Measurements from ENCODE around the gene VNN1.
"Not testable (repeated sequence)": the region's sequence is repeated elsewhere in the genome, so short reads cannot be mapped to it uniquely, and the experiment has no call there.

Gene VNN1

DNA sequence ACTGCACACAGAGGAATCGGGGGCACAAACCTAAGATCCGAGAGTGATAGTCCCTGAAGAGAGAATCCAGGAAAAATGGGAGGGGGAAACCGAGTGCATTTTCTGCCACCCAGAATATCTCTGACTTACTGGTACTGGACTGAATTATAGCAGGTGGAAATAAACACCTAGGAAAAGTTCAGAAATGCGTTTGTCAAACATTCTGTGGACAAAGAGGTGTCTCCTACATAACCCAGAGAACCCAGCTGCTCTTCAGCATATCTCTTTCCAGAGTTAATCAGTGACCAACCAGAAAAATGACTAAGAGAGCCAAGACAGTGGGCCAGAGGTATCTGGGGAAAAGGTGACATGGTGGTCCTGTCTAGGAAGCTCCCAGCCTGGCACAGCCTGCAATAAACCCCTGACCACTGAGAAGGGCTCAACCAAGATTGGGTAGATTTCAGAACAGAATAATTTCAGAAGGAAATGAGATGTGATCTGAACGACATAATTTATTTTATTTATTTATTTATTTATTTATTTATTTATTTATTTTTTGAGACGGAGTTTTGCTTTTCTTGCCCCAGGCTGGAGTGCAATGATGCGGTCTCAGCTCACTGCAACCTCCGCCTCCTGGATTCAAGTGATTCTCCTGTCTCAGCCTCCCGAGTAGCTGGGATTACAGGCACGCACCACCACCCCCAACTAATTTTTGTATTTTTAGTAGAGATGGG is 6.0 kb upstream of the VNN1 start:
- no peak for DNase-seq (ENCODE audit: low read depth)

DNA sequence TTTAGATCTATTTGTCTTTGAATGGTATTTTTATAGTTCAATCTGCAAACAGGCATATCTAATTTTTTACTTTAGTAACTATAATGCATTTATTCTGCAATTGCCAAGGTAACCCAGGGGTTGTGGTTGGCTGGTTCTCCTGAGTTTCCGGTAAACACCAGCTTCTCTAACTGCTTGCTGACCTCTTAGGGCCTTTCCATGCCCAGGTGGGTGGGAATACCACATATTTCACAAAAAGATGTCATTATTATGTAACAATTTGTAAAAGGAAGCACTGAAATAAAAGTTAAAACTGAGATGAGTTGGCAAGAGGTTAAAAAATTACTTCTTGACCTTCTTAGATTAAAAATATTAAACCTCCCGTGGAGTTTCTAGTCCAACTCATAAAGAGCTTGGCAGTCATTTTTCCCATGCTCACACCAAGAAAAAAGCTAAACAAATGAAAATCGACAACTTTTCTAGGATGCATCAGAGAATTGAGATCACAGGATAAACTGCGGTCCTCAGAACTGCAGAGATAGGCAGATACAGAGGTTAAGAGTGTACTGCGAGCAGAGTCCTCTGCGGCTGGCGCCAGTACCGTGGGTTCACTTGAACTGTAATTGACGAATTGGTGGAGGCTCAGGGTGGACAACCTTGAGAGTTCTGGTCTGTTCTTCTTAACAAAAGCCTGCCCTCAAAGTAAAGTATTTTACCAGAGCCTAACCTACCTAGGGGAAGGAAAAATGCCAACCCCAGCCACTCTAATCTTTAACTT is 2.2 kb upstream of the VNN1 start:
- no peak for DNase-seq (ENCODE audit: low read depth)

- DNase-seq (ENCODE audit: low read depth) = no peak
These were observed 1.3 kb upstream of the VNN1 start for GRCh38 chr6:132715204-132715603.

GRCh38 chr6:132714160-132714559 is 305 bp upstream of the VNN1 start:
- no peak for DNase-seq (ENCODE audit: low read depth)

DNA sequence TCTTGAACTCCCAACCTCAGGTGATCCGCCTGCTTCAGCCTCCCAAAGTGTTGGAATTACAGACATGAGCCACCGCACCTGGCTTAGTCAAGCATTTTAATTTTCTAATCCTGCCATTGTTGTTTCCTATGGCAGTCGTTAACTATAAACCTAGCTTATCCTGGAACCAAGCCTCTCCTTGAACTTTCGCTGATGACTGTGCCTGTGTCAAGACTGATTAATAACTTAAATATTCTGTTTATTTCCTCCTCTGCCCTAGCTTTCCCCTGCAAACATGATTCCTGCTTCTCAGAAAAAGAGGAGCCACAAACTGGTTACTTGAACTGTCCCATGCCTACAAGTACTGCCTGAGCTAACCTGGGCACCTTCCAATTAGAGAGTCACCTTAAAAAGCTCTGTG is 1.5 kb downstream of the VNN1 start:
- DNase-seq (ENCODE audit: low read depth) = no peak

DNA sequence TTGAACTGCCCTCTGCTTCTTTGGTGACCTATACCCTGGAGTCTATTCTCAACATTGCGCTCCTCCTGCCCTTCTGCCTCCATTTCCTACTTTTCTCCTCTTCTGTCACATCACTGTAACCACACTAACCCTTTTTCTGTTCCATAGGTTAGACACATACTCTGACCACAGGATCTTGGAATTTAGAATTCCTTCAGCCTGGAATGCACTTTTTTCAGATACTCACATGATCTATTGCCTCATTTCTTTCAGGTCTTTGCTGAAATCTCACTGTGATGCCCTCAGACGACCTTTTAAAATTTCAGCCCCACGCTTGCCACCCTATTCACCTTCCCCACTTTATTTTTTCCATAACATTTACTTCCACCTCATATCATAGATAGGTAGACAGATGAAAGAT is 5.1 kb downstream of the VNN1 start:
- no peak for DNase-seq (ENCODE audit: low read depth)

DNA sequence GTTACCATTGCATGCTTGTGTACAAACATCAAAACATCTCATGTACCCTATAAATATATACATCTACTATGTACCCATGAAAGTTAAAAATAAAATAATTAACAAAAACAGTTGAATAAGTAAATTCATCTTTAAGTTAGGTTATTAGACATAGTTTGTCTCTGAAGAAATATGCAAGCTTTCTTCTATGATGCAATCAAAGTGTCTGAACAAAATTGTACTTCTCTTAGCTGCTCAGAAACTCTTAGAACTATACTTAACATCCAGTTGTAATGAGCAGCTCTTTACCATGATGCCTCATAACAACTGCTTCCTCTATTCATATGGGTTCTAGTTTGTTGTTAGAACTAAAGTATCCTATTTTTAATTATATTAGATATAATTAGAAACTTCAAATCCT is 5.9 kb downstream of the VNN1 start:
- DNase-seq (ENCODE audit: low read depth) = no peak

- DNase-seq (ENCODE audit: low read depth) = not testable (repeated sequence)
These were observed 7.1 kb downstream of the VNN1 start for GRCh38 chr6:132706756-132707155.

DNA sequence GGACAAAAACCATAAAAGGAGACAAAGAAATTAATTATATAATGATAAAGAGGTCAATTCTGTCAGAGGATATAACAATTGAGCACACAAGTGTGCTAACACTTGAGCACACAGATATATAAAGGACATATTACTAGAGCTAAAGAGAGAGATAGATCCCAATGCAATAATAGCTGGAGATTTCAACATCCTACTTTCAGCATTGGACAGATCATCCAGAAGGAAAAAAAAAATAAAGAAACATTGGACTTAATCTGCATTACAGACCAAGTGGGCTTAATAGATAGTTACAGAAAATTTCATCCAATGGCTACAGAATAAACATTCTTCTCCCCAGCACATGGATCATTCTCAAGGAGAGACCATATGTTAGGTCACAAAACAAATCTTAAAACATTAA is 9.9 kb downstream of the VNN1 start:
- no peak for DNase-seq (ENCODE audit: low read depth)

- no peak for DNase-seq (ENCODE audit: low read depth)
These were observed 15.2 kb downstream of the VNN1 start for GRCh38 chr6:132698608-132699007.

- no peak for DNase-seq (ENCODE audit: low read depth)
These were observed 18.1 kb downstream of the VNN1 start for GRCh38 chr6:132695773-132696172.

- DNase-seq (ENCODE audit: low read depth) = no peak
These were observed 20.4 kb downstream of the VNN1 start for GRCh38 chr6:132693478-132693877.

GRCh38 chr6:132690678-132691077 is 23.2 kb downstream of the VNN1 start:
- DNase-seq (ENCODE audit: low read depth) = no peak

DNA sequence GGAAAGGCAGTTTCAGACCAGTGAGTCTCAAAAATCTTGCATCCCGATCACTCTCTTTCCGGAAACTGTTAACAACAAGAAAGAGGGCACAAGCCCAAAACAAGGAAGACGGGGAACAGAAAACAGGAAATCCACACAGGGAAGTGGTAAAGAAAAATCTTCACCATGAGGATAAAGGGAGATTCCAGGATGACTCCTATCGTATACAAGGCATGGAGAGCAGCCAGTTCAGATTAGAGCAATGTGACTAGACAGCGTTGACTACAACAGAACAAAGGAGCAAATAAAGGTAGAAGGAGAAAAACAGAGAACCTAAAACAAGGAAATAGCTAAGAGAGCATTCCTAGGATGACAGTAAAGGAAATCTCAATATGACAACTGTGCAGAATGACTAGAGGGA is 26.5 kb downstream of the VNN1 start:
- no peak for DNase-seq (ENCODE audit: low read depth)

GRCh38 chr6:132686531-132686930 is 27.3 kb downstream of the VNN1 start:
- DNase-seq (ENCODE audit: low read depth) = no peak

- no peak for DNase-seq (ENCODE audit: low read depth)
These were observed 28.8 kb downstream of the VNN1 start for GRCh38 chr6:132685009-132685408.

DNA sequence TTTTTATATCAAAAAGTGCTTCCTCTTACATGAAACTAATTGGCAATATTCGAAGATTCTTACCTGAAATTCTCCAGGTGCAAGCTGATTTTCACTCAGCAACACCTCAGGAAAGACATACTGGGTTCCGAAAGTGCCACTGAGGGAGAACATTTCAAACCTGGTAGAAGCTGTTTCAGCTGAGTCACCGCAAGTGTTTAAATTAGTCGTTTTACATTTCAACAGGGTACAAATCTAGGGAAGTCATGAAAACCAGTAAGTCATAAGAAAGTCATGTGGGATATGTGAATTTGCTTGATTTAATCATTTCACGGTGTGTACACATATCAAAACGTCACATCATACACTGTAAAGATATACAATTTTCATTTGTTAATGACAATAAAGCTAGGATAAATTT is 29.6 kb downstream of the VNN1 start:
- DNase-seq (ENCODE audit: low read depth) = no peak

- no peak for DNase-seq (ENCODE audit: low read depth)
These were observed 30.3 kb downstream of the VNN1 start for GRCh38 chr6:132683543-132683942.

- DNase-seq (ENCODE audit: low read depth) = not testable (repeated sequence)
These were observed 34.8 kb downstream of the VNN1 start for GRCh38 chr6:132679094-132679493.

GRCh38 chr6:132675749-132676148 is 38.1 kb downstream of the VNN1 start:
- no peak for DNase-seq (ENCODE audit: low read depth)

- no peak for DNase-seq (ENCODE audit: low read depth)
These were observed 38.9 kb downstream of the VNN1 start for GRCh38 chr6:132675002-132675401.

DNA sequence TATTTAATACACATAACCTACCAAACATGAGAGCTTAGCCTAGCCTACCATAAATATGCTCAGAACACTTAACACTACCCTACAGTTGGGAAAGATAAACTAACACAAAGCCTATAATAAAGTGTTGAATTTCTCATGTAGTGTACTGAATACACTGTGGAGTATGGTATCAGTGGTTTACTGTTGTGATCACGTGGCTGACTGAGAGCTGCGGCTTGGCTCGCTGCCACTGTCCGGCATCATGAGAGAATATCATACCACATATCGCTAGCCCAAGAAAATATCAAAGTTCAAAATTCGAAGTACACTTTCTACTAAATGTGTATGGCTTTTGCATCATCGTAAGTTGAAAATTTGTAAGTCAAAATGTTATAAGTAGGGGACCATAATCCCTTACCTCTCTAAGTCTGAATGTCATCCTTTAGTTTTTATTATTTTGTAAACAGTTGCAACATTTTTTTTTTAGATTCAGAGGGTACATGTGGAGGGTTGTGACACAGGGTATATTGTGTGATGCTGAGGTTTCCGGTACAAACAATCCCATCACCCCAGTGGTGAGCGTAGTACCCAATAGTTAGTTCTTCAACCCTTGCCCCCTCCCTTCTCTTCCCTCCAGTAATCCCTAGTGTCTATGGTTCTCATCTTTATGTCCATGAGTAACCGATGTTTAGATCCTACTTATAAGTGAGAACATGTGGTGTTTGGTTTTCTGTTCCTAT is 40.3 kb downstream of the VNN1 start:
- no peak for DNase-seq (ENCODE audit: low read depth)

DNA sequence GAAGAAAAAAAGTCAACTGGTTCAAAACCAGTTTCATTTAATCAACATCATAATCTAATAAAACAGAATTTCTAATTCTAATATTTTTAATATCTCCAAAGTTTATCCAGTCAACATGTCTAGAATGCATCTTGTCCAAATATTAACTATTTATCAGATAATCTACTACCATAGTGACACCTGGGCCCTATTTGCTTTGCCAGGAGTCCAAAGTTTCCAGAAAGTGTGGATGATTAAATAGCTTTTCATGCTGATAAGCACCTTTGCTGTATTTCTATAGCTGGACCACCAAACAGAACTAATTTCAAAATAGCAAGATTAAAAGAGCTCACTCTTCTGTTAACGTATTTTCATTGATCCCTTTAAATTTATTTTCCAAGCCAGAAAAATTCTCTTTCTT is 42.6 kb downstream of the VNN1 start:
- no peak for DNase-seq (ENCODE audit: low read depth)
